ENCODE data around the gene ISX.
A peak's percentile ranks its signal among the peaks of the same experiment; 100 is the strongest.

The ISX gene

GRCh38 chr22:35054064-35054463 lies 11.9 kb upstream of the ISX start:
- DNase-seq (ENCODE audit: extremely low read depth, insufficient read length), result peak; percentile 24
- no peak overlapping the region for H3K4me3 ChIP-seq (replicated peaks; ENCODE audit: low read depth, low read length)
- no peak for TF ChIP-seq CTCF (IDR thresholded peaks at IDR 0.05; ENCODE audit: insufficient read depth, low read length, poor library complexity, severe bottlenecking)
- H3K36me3 ChIP-seq (ENCODE audit: control insufficient read depth, insufficient read depth, low read length), result peaks cover 1% of the 10 kb centered on the region; the same call in 1 of the 2 replicates
- no peaks in the 10 kb centered on the region for H3K27me3 ChIP-seq (replicated peaks; ENCODE audit: control insufficient read depth, insufficient read depth, low read length)

- TF ChIP-seq CTCF (IDR thresholded peaks at IDR 0.05; ENCODE audit: insufficient read depth, low read length, poor library complexity, severe bottlenecking), result no peak
- no peak for DNase-seq (ENCODE audit: extremely low read depth, insufficient read length)
- peaks cover 1% of the 10 kb centered on the region; the same call in 1 of the 2 replicates for H3K36me3 ChIP-seq (ENCODE audit: control insufficient read depth, insufficient read depth, low read length)
These were observed 9.5 kb upstream of the ISX start for GRCh38 chr22:35056486-35056885.

GRCh38 chr22:35057155-35057554 lies 8.8 kb upstream of the ISX start:
- H3K27me3 ChIP-seq (replicated peaks; ENCODE audit: control insufficient read depth, insufficient read depth, low read length), result no peaks in the 10 kb centered on the region
- no peak for TF ChIP-seq CTCF (IDR thresholded peaks at IDR 0.05; ENCODE audit: insufficient read depth, low read length, poor library complexity, severe bottlenecking)
- no peak for DNase-seq (ENCODE audit: extremely low read depth, insufficient read length)

More at GRCh38 chr22:35056486-35056885, 9.5 kb upstream of the ISX start:
- Histone ChIP-seq H3K4me3 (replicated peaks; ENCODE audit: low read depth, low read length) (no peak overlapping the region), H3K27me3 (replicated peaks; ENCODE audit: control insufficient read depth, insufficient read depth, low read length) (no peaks in the 10 kb centered on the region)

GRCh38 chr22:35059632-35060031 lies 6.3 kb upstream of the ISX start:
- no peak for TF ChIP-seq CTCF (IDR thresholded peaks at IDR 0.05; ENCODE audit: insufficient read depth, low read length, poor library complexity, severe bottlenecking)
- Histone ChIP-seq H3K36me3 (ENCODE audit: control insufficient read depth, insufficient read depth, low read length) (peaks cover 1% of the 10 kb centered on the region; the same call in 1 of the 2 replicates), H3K4me3 (replicated peaks; ENCODE audit: low read depth, low read length) (no peak overlapping the region), H3K27me3 (replicated peaks; ENCODE audit: control insufficient read depth, insufficient read depth, low read length) (no peaks in the 10 kb centered on the region)
- DNase-seq (ENCODE audit: extremely low read depth, insufficient read length), result no peak

More at GRCh38 chr22:35057155-35057554, 8.8 kb upstream of the ISX start:
- Histone ChIP-seq H3K4me3 (replicated peaks; ENCODE audit: low read depth, low read length) (no peak overlapping the region), H3K36me3 (ENCODE audit: control insufficient read depth, insufficient read depth, low read length) (peaks cover 1% of the 10 kb centered on the region; the same call in 1 of the 2 replicates)

- no peaks in the 10 kb centered on the region for H3K36me3 ChIP-seq (ENCODE audit: control insufficient read depth, insufficient read depth, low read length)
- DNase-seq (ENCODE audit: extremely low read depth, insufficient read length), result peak; percentile 39
- no peak for TF ChIP-seq CTCF (IDR thresholded peaks at IDR 0.05; ENCODE audit: insufficient read depth, low read length, poor library complexity, severe bottlenecking)
- H3K4me3 ChIP-seq (replicated peaks; ENCODE audit: low read depth, low read length), result no peak overlapping the region
- no peaks in the 10 kb centered on the region for H3K27me3 ChIP-seq (replicated peaks; ENCODE audit: control insufficient read depth, insufficient read depth, low read length)
These were observed 1.3 kb upstream of the ISX start for GRCh38 chr22:35064664-35065063.

- no peak for DNase-seq (ENCODE audit: extremely low read depth, insufficient read length)
- no peak overlapping the region for H3K4me3 ChIP-seq (replicated peaks; ENCODE audit: low read depth, low read length)
- H3K36me3 ChIP-seq (ENCODE audit: control insufficient read depth, insufficient read depth, low read length), result no peaks in the 10 kb centered on the region
- no peaks in the 10 kb centered on the region for H3K27me3 ChIP-seq (replicated peaks; ENCODE audit: control insufficient read depth, insufficient read depth, low read length)
- no peak for TF ChIP-seq CTCF (IDR thresholded peaks at IDR 0.05; ENCODE audit: insufficient read depth, low read length, poor library complexity, severe bottlenecking)
These were observed 775 bp upstream of the ISX start for GRCh38 chr22:35065183-35065582.

All from GM06990 (cell line).